Neural cell (in vitro differentiated cells): ENCODE results near the gene FURIN. TPM values are rescaled to one million over a fixed set of nuclear protein-coding genes. Genes with fewer than 3 reads are reported as not detected.

Experiments used
- H2AFZ ChIP-seq: fragments of 200-600, 300-800 bp; sonication (generic), shearing (Covaris generic); 2 replicates; pipeline ENCODE4 v1.6.0; 2014; ENCODE audit warnings: low read depth, mild to moderate bottlenecking, antibody characterized with exemption, low read length, moderate library complexity
- H3F3A ChIP-seq: fragments of 200-600 bp; shearing (Covaris generic); 2 replicates; pipeline ENCODE4 v1.6.1; 2016; ENCODE audit warnings: mild to moderate bottlenecking, moderate library complexity, mixed read lengths, antibody characterized with exemption, low read length; ENCODE audit not compliant: insufficient read depth, poor library complexity, severe bottlenecking
- H3K27ac ChIP-seq: fragments of 200-600, 300-800 bp; sonication (generic), shearing (Covaris generic); 2 replicates; pipeline ENCODE4 v1.5.1; 2014; ENCODE audit warnings: mild to moderate bottlenecking, low read length, moderate library complexity
- H3K27me3 ChIP-seq: fragments of 300-800, 200-600 bp; sonication (generic), shearing (Covaris generic); 2 replicates; pipeline ENCODE4 v1.6.0; 2014; ENCODE audit warnings: mild to moderate bottlenecking, low read depth, low read length, moderate library complexity; ENCODE audit not compliant: insufficient read depth
- H3K36me3 ChIP-seq: fragments of 300-800, 200-600 bp; sonication (generic), shearing (Covaris generic); 2 replicates; pipeline ENCODE4 v1.5.1; 2014; ENCODE audit warnings: mild to moderate bottlenecking, antibody characterized with exemption, low read length, moderate library complexity; ENCODE audit not compliant: insufficient read depth
- H3K4me2 ChIP-seq: fragments of 300-800, 200-600 bp; sonication (generic), shearing (Covaris generic); 2 replicates; pipeline ENCODE4 v1.6.0; 2014; ENCODE audit warnings: mild to moderate bottlenecking, low read length
- H3K4me3 ChIP-seq: fragments of 300-800, 200-600 bp; sonication (generic), shearing (Covaris generic); 2 replicates; pipeline ENCODE4 v1.5.1; 2014; ENCODE audit warnings: mild to moderate bottlenecking, low read length, moderate library complexity
- H3K79me2 ChIP-seq: fragments of 200-600 bp; shearing (Covaris generic); replicated peaks from 2 replicates; pipeline ENCODE4 v1.6.0; 2014; ENCODE audit warnings: mild to moderate bottlenecking, low read length, moderate library complexity; ENCODE audit not compliant: insufficient read depth
- H3K9ac ChIP-seq: fragments of 300-800, 200-600 bp; sonication (generic), shearing (Covaris generic); 2 replicates; pipeline ENCODE4 v1.6.1; 2016; ENCODE audit warnings: mild to moderate bottlenecking, low read length, mixed read lengths
- H3K9me2 ChIP-seq: fragments of 200-600 bp; shearing (Covaris generic); 2 replicates; pipeline ENCODE4 v1.6.1; 2016; ENCODE audit warnings: mild to moderate bottlenecking, low read length, mixed read lengths; ENCODE audit not compliant: insufficient read depth
- H3K9me3 ChIP-seq: fragments of 200-600, 300-800 bp; sonication (generic), shearing (Covaris generic); 2 replicates; pipeline ENCODE4 v1.6.1; 2016; ENCODE audit warnings: mild to moderate bottlenecking, mixed run types, low read length, moderate library complexity, mixed read lengths
- H4K20me1 ChIP-seq: fragments of 200-600 bp; shearing (Covaris generic); 2 replicates; pipeline ENCODE4 v1.6.1; 2016; ENCODE audit warnings: mild to moderate bottlenecking, mixed run types; ENCODE audit not compliant: insufficient read depth
- EP300 ChIP-seq: fragments of 450-650 bp; conservative IDR thresholded peaks from 2 replicates; pipeline ENCODE4 v1.6.1; 2014; ENCODE audit warnings: antibody characterized with exemption, mild to moderate bottlenecking, moderate library complexity; ENCODE audit not compliant: poor library complexity, severe bottlenecking
- POLR2AphosphoS5 ChIP-seq: IDR thresholded peaks from 2 replicates; pipeline ENCODE4 v1.6.1; 2012
- RAD21 ChIP-seq: fragments of 450-650 bp; conservative IDR thresholded peaks from 2 replicates; pipeline ENCODE4 v1.6.1; 2014; ENCODE audit warnings: antibody characterized with exemption, mild to moderate bottlenecking, moderate library complexity
- SMC3 ChIP-seq: fragments of 450-650 bp; conservative IDR thresholded peaks from 2 replicates; pipeline ENCODE4 v1.6.1; 2014; ENCODE audit warnings: antibody characterized with exemption, mild to moderate bottlenecking, moderate library complexity; ENCODE audit not compliant: poor library complexity
- TAF1 ChIP-seq: IDR thresholded peaks from 2 replicates; pipeline ENCODE4 v1.6.1; 2012; ENCODE audit warnings: low read depth
- polyA plus RNA-seq: library from polyadenylated mRNA; depleted of rRNA; stranded (reverse); fragments of >200 nt; gene quantifications from 2 replicates; pipeline ENCODE4 v1.2.3, GENCODE V29; 2014
- TF ChIP-seq, protein P1 (sequence below): IDR thresholded peaks from 2 replicates; pipeline ENCODE4 v1.6.1; 2012; ENCODE audit warnings: borderline replicate concordance
- TF ChIP-seq, protein P2 (sequence below): fragments of 450-650 bp; IDR thresholded peaks from 2 replicates; pipeline ENCODE4 v1.5.1; 2014; ENCODE audit warnings: antibody characterized with exemption, mild to moderate bottlenecking, moderate library complexity; ENCODE audit not compliant: poor library complexity, severe bottlenecking

Gene FURIN
- polyA plus RNA-seq, 1 donor from 2014 or later = 4.3 TPM

- H3K27me3 ChIP-seq = no peaks in the 10 kb centered on the region
- H3K4me3 ChIP-seq = no peak overlapping the region
- no peaks in the 10 kb centered on the region for H3K79me2 ChIP-seq
- no peak overlapping the region for H3K27ac ChIP-seq
- no peaks in the 10 kb centered on the region for H3F3A ChIP-seq
- no peaks in the 10 kb centered on the region for H3K36me3 ChIP-seq
- H3K4me2 ChIP-seq = no peak overlapping the region
- TF ChIP-seq, protein P1, sequence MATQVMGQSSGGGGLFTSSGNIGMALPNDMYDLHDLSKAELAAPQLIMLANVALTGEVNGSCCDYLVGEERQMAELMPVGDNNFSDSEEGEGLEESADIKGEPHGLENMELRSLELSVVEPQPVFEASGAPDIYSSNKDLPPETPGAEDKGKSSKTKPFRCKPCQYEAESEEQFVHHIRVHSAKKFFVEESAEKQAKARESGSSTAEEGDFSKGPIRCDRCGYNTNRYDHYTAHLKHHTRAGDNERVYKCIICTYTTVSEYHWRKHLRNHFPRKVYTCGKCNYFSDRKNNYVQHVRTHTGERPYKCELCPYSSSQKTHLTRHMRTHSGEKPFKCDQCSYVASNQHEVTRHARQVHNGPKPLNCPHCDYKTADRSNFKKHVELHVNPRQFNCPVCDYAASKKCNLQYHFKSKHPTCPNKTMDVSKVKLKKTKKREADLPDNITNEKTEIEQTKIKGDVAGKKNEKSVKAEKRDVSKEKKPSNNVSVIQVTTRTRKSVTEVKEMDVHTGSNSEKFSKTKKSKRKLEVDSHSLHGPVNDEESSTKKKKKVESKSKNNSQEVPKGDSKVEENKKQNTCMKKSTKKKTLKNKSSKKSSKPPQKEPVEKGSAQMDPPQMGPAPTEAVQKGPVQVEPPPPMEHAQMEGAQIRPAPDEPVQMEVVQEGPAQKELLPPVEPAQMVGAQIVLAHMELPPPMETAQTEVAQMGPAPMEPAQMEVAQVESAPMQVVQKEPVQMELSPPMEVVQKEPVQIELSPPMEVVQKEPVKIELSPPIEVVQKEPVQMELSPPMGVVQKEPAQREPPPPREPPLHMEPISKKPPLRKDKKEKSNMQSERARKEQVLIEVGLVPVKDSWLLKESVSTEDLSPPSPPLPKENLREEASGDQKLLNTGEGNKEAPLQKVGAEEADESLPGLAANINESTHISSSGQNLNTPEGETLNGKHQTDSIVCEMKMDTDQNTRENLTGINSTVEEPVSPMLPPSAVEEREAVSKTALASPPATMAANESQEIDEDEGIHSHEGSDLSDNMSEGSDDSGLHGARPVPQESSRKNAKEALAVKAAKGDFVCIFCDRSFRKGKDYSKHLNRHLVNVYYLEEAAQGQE = no peak
- TF ChIP-seq SMC3 (no peak), EP300 (no peak), POLR2AphosphoS5 (no peak)
- TF ChIP-seq, protein P2, sequence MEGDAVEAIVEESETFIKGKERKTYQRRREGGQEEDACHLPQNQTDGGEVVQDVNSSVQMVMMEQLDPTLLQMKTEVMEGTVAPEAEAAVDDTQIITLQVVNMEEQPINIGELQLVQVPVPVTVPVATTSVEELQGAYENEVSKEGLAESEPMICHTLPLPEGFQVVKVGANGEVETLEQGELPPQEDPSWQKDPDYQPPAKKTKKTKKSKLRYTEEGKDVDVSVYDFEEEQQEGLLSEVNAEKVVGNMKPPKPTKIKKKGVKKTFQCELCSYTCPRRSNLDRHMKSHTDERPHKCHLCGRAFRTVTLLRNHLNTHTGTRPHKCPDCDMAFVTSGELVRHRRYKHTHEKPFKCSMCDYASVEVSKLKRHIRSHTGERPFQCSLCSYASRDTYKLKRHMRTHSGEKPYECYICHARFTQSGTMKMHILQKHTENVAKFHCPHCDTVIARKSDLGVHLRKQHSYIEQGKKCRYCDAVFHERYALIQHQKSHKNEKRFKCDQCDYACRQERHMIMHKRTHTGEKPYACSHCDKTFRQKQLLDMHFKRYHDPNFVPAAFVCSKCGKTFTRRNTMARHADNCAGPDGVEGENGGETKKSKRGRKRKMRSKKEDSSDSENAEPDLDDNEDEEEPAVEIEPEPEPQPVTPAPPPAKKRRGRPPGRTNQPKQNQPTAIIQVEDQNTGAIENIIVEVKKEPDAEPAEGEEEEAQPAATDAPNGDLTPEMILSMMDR = no peak
- no peaks in the 10 kb centered on the region for H3K9me2 ChIP-seq
- no peaks in the 10 kb centered on the region for H3K9me3 ChIP-seq
- no peaks in the 10 kb centered on the region for H4K20me1 ChIP-seq
- H2AFZ ChIP-seq = no peak overlapping the region
- H3K9ac ChIP-seq = no peak overlapping the region
Measured at GRCh38 chr15:90829942-90830440, 38.4 kb upstream of the FURIN start.

- no peak for TF ChIP-seq TAF1
- TF ChIP-seq RAD21 = no peak
- no peak for TF ChIP-seq EP300
- TF ChIP-seq, protein P2 = no peak
- no peak for TF ChIP-seq POLR2AphosphoS5
Measured at GRCh38 chr15:90834626-90835025, 33.8 kb upstream of the FURIN start.

More at GRCh38 chr15:90834626-90835025, 33.8 kb upstream of the FURIN start:
- H3K27ac ChIP-seq = no peak overlapping the region
- H3K79me2 ChIP-seq = no peaks in the 10 kb centered on the region
- H2AFZ ChIP-seq = no peak overlapping the region
- H3K36me3 ChIP-seq = no peaks in the 10 kb centered on the region
- no peaks in the 10 kb centered on the region for H4K20me1 ChIP-seq
- no peaks in the 10 kb centered on the region for H3K27me3 ChIP-seq
- no peak overlapping the region for H3K4me3 ChIP-seq
- H3K9ac ChIP-seq = no peak overlapping the region
- no peaks in the 10 kb centered on the region for H3K9me2 ChIP-seq
- no peak overlapping the region for H3K4me2 ChIP-seq
- no peaks in the 10 kb centered on the region for H3F3A ChIP-seq
- no peaks in the 10 kb centered on the region for H3K9me3 ChIP-seq
